Measurements from ENCODE around the gene CFAP61.

DNA sequence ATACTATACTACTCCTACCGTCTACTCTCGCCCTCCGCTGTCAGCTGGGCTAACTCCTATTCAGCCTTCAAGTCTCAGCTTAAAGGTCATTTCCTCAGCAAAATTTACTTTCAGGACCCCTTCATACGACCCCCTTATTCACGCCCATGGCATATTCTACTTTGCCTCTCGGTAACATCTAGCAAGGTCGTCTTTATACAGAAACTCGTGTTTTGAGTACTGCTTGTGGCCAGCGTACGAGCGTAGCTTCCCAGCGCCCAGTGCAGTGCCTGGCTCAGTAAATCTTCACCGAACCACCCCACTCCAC lies 612 bp upstream of the CFAP61 start:
- TF ChIP-seq, protein P1, sequence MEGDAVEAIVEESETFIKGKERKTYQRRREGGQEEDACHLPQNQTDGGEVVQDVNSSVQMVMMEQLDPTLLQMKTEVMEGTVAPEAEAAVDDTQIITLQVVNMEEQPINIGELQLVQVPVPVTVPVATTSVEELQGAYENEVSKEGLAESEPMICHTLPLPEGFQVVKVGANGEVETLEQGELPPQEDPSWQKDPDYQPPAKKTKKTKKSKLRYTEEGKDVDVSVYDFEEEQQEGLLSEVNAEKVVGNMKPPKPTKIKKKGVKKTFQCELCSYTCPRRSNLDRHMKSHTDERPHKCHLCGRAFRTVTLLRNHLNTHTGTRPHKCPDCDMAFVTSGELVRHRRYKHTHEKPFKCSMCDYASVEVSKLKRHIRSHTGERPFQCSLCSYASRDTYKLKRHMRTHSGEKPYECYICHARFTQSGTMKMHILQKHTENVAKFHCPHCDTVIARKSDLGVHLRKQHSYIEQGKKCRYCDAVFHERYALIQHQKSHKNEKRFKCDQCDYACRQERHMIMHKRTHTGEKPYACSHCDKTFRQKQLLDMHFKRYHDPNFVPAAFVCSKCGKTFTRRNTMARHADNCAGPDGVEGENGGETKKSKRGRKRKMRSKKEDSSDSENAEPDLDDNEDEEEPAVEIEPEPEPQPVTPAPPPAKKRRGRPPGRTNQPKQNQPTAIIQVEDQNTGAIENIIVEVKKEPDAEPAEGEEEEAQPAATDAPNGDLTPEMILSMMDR (conservative IDR thresholded peaks at IDR 0.05): no peak
- no peak for TF ChIP-seq ZFX (IDR thresholded peaks at IDR 0.05)

Measured in C4-2B (cell line).